ENCODE measurements around the gene INPP5D.
A peak's percentile ranks its signal among the peaks of the same experiment; 100 is the strongest.

The INPP5D gene

GRCh38 chr2:233082931-233083755, 23.0 kb downstream of the INPP5D start:
- Histone ChIP-seq H3K9ac (ENCODE audit: low read length) (peak overlapping the region; percentile 64), H3K9me2 (ENCODE audit: low read depth, low read length) (no peaks in the 10 kb centered on the region), H3K4me3 (ENCODE audit: low read depth, low read length, poor library complexity, severe bottlenecking) (peak overlapping the region; percentile 28), H3K4me1 (ENCODE audit: insufficient read depth, low read length, severe bottlenecking) (peaks cover 92% of the 10 kb centered on the region), H3K9me3 (ENCODE audit: low read length) (no peaks in the 10 kb centered on the region), H3K36me3 (ENCODE audit: insufficient read depth, low read length) (peaks cover 18% of the 10 kb centered on the region; the same call in 1 of the 2 replicates), H3K79me2 (ENCODE audit: insufficient read depth, low read length) (no peaks in the 10 kb centered on the region), H3K27me3 (ENCODE audit: insufficient read depth, low read length) (no peaks in the 10 kb centered on the region), H3K27ac (ENCODE audit: low read depth, low read length, poor library complexity, severe bottlenecking) (peak overlapping the region; percentile 95), H2AFZ (ENCODE audit: low read length) (no peak overlapping the region), H3F3A (ENCODE audit: insufficient read depth, low read length) (peaks cover 6% of the 10 kb centered on the region; the same call in 1 of the 2 replicates), H3K4me2 (ENCODE audit: low read length) (peak overlapping the region; percentile 57), H4K20me1 (ENCODE audit: insufficient read depth, low read length) (no peaks in the 10 kb centered on the region)
- no peak for TF ChIP-seq EZH2 (IDR thresholded peaks at IDR 0.05; ENCODE audit: borderline replicate concordance, low read length)
- TF ChIP-seq, protein P1, sequence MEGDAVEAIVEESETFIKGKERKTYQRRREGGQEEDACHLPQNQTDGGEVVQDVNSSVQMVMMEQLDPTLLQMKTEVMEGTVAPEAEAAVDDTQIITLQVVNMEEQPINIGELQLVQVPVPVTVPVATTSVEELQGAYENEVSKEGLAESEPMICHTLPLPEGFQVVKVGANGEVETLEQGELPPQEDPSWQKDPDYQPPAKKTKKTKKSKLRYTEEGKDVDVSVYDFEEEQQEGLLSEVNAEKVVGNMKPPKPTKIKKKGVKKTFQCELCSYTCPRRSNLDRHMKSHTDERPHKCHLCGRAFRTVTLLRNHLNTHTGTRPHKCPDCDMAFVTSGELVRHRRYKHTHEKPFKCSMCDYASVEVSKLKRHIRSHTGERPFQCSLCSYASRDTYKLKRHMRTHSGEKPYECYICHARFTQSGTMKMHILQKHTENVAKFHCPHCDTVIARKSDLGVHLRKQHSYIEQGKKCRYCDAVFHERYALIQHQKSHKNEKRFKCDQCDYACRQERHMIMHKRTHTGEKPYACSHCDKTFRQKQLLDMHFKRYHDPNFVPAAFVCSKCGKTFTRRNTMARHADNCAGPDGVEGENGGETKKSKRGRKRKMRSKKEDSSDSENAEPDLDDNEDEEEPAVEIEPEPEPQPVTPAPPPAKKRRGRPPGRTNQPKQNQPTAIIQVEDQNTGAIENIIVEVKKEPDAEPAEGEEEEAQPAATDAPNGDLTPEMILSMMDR (IDR thresholded peaks at IDR 0.05; ENCODE audit: low read length), result no peak

GRCh38 chr2:233083782-233084181, 23.6 kb downstream of the INPP5D start:
- H3K4me1 ChIP-seq (ENCODE audit: insufficient read depth, low read length, severe bottlenecking), result peaks cover 90% of the 10 kb centered on the region
- peaks cover 6% of the 10 kb centered on the region; the same call in 1 of the 2 replicates for H3F3A ChIP-seq (ENCODE audit: insufficient read depth, low read length)
- H3K4me3 ChIP-seq (ENCODE audit: low read depth, low read length, poor library complexity, severe bottlenecking), result peak overlapping the region; percentile 28
- no peak overlapping the region for H2AFZ ChIP-seq (ENCODE audit: low read length)
- peak overlapping the region; percentile 95 for H3K27ac ChIP-seq (ENCODE audit: low read depth, low read length, poor library complexity, severe bottlenecking)
- TF ChIP-seq, protein P1 (IDR thresholded peaks at IDR 0.05; ENCODE audit: low read length), result no peak
- no peak for TF ChIP-seq EZH2 (IDR thresholded peaks at IDR 0.05; ENCODE audit: borderline replicate concordance, low read length)
- no peaks in the 10 kb centered on the region for H4K20me1 ChIP-seq (ENCODE audit: insufficient read depth, low read length)
- no peaks in the 10 kb centered on the region for H3K9me3 ChIP-seq (ENCODE audit: low read length)
- H3K4me2 ChIP-seq (ENCODE audit: low read length), result peak overlapping the region; percentile 57
- H3K79me2 ChIP-seq (ENCODE audit: insufficient read depth, low read length), result no peaks in the 10 kb centered on the region
- H3K27me3 ChIP-seq (ENCODE audit: insufficient read depth, low read length), result no peaks in the 10 kb centered on the region
- no peaks in the 10 kb centered on the region for H3K9me2 ChIP-seq (ENCODE audit: low read depth, low read length)
- H3K36me3 ChIP-seq (ENCODE audit: insufficient read depth, low read length), result peaks cover 24% of the 10 kb centered on the region; the same call in 1 of the 2 replicates
- H3K9ac ChIP-seq (ENCODE audit: low read length), result peak overlapping the region; percentile 64

DNA sequence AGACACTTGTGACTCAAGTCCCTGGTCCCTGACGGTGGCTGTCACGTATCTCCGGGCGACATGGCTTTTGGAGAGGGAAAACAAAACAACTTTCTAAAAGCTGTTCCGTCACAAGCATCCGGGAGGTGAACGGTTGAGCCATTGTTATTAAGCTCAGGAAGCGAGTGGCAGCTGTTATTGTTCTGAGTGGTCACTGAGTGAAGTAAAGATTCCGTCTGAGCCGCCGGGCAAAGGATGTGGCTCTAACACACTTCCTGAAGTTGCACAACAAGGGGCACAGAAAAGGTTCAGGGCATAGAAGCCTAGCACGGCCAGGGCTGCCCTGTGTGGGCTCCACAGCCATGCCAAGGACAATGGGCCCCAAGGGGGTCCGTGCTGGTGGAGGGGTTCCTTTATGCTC, 24.3 kb downstream of the INPP5D start:
- peak overlapping the region; percentile 28 for H3K4me3 ChIP-seq (ENCODE audit: low read depth, low read length, poor library complexity, severe bottlenecking)
- TF ChIP-seq, protein P1 (IDR thresholded peaks at IDR 0.05; ENCODE audit: low read length), result no peak
- no peak for TF ChIP-seq EZH2 (IDR thresholded peaks at IDR 0.05; ENCODE audit: borderline replicate concordance, low read length)
- H3K9me3 ChIP-seq (ENCODE audit: low read length), result no peaks in the 10 kb centered on the region
- H3F3A ChIP-seq (ENCODE audit: insufficient read depth, low read length), result peaks cover 6% of the 10 kb centered on the region; the same call in 1 of the 2 replicates
- peak overlapping the region; percentile 95 for H3K27ac ChIP-seq (ENCODE audit: low read depth, low read length, poor library complexity, severe bottlenecking)
- H2AFZ ChIP-seq (ENCODE audit: low read length), result no peak overlapping the region
- no peaks in the 10 kb centered on the region for H4K20me1 ChIP-seq (ENCODE audit: insufficient read depth, low read length)
- H3K27me3 ChIP-seq (ENCODE audit: insufficient read depth, low read length), result no peaks in the 10 kb centered on the region
- peaks cover 83% of the 10 kb centered on the region for H3K4me1 ChIP-seq (ENCODE audit: insufficient read depth, low read length, severe bottlenecking)
- H3K79me2 ChIP-seq (ENCODE audit: insufficient read depth, low read length), result no peaks in the 10 kb centered on the region
- peak overlapping the region; percentile 64 for H3K9ac ChIP-seq (ENCODE audit: low read length)
- H3K9me2 ChIP-seq (ENCODE audit: low read depth, low read length), result no peaks in the 10 kb centered on the region
- peaks cover 26% of the 10 kb centered on the region; the same call in 1 of the 2 replicates for H3K36me3 ChIP-seq (ENCODE audit: insufficient read depth, low read length)
- H3K4me2 ChIP-seq (ENCODE audit: low read length), result peak overlapping the region; percentile 57

All from OCI-LY1 (cell line).